HG02943 (cell line): ENCODE data around the gene CARD11.

Experiments used
- ATAC-seq: cut with Tn5 transposase; IDR thresholded peaks from one replicate; pipeline ENCODE4 v1.9.1; 2021; ENCODE audit warnings: mild to moderate bottlenecking, low read depth, moderate library complexity; ENCODE audit not compliant: unreplicated experiment

The CARD11 gene

GRCh38 chr7:2861509-2861908 is 182.2 kb downstream of the CARD11 start:
- no peak for ATAC-seq

GRCh38 chr7:2860627-2861133 is 183.0 kb downstream of the CARD11 start:
- ATAC-seq = no peak

GRCh38 chr7:2859952-2860351 is 183.7 kb downstream of the CARD11 start:
- no peak for ATAC-seq

GRCh38 chr7:2858621-2859020 is 185.0 kb downstream of the CARD11 start:
- no peak for ATAC-seq

GRCh38 chr7:2856388-2857169 is 187.1 kb downstream of the CARD11 start:
- ATAC-seq = no peak
